Colon (tissue), 2 donors: ENCODE data around the gene CAPZB.
"Not testable (repeated sequence)": the region's sequence is repeated elsewhere in the genome, so short reads cannot be mapped to it uniquely, and the experiment has no call there.

Source experiments
- FAIRE-seq: peaks from 2 replicates; lab custom pipeline; 2012; peaks lifted over from hg19 to GRCh38; lab: Jason Lieb, UNC
- donor health status: control.
- donor health status: control.

Gene CAPZB

GRCh38 chr1:19309123-19309813 lies 176.1 kb downstream of the CAPZB start:
- FAIRE-seq, result no peak

- FAIRE-seq, result no peak
These were observed 176.8 kb downstream of the CAPZB start for GRCh38 chr1:19308509-19308907.

DNA sequence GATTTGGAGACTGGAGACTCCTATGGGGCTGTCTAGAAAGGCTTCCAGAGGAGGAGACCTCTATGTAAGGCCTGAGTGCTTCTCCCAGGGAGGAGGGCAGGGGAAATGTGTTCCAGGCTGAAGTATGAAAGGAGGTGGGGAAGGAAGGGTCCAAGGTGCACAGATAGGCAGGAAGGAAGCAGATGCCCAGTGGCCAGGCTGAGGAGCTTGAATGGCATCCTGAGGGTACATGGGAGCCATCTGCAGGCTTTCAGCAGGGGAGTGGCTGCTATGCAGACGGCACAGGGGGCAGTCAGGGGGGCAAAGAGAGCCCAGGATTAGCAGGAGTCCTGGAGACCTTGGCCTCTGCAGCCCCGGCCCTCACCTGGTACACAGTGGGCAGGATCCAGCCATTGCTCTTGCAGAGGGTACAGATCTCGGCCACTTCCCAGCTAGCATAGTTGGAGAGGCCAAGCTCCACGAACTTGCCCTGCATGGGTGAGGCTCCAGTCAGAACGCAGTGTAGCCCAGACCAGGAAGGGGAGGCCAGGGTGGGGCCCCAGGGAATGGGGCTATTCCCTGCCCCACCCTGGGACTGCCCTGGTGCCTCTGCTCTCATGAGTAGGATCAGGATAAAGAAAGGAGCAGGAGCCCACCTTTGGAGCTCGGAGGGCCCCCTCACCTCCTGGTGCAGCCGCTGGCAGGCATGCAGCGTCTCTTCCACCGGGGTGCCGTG lies 177.4 kb downstream of the CAPZB start:
- no peak for FAIRE-seq

- FAIRE-seq, result no peak
These were observed 178.4 kb downstream of the CAPZB start for GRCh38 chr1:19306941-19307340.

DNA sequence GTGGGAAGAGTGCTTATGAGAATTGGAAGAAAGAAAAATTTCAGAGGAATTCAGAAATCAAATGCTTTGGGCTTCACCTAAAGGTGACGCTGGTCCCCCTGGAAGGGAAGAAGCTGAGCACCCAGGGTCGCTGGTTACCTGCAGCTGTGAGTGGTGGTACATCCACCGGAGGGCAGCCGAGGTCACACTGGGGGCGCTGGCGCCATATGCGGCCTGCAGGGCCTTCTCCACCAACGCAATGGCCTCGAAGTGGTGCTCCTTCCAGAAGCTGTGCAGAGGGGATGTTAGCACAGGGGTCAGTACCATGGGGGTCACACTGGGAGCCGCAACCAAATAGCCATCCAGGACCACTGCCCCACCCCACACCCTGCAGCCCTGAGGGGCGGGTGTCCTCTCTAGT lies 179.5 kb downstream of the CAPZB start:
- no peak for FAIRE-seq

DNA sequence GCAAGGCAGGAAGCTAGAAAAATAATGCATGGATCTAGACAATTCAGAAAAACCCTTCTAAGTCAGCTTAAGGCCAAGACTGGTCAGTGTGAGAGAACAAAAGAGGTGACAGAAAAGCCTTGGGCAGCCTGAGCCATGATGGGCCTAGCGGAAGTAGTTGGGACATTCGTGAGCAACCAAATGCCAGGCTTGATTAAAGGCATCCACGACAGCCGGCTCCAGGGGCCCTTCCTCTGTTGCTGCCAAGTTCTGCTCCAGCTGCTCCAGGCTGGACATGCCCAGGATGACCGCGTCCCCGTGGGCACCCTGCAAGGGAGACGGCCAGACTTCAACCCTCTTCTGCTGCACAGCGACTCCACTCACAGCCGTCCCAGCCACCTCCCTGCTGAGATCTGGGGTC lies 181.3 kb downstream of the CAPZB start:
- FAIRE-seq, result not testable (repeated sequence)

GRCh38 chr1:19300211-19300610 lies 185.1 kb downstream of the CAPZB start:
- FAIRE-seq, result no peak

DNA sequence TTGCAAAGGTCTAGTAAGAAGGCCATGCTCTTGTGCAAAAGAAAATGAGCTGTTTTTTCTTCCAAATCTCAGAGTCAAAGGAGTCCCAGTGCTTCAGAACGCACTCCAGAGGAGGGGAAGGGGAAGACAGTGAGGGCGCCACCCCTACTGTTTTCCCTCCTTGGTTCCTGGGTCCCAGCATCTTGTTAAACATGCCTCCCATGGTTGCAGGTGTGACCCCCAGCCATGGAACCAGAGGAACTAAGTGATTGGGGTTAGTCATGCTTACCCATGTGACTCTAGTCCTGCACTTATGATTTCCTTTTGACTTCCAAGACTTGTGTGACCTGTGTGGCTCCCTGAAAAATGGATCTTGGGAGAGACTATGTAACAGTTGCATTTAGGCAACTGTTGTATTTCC lies 190.7 kb downstream of the CAPZB start:
- FAIRE-seq, result no peak

GRCh38 chr1:19289244-19289643 lies 196.1 kb downstream of the CAPZB start:
- no peak for FAIRE-seq
